Mammary epithelial cell (primary cell): ENCODE data around the gene GK2.

Source experiments
- EZH2 ChIP-seq: IDR thresholded peaks from 2 replicates; pipeline ENCODE4 v1.6.1; 2012; ENCODE audit warnings: low read length, inconsistent platforms, borderline replicate concordance
- TF ChIP-seq, protein P1 (sequence below), 2 donors: IDR thresholded peaks in 1 of 2; conservative IDR thresholded peaks in 1 of 2; 2 replicates each; pipeline ENCODE4 v1.5.1; 2011 to 2012; ENCODE audit warnings: inconsistent platforms in 2 of 2, low read length in 2 of 2, mild to moderate bottlenecking in 2 of 2, control low read depth in 1 of 2, low read depth in 1 of 2; ENCODE audit not compliant: insufficient read depth in 1 of 2; ENCODE audit errors: extremely low read depth in 1 of 2

DNA sequence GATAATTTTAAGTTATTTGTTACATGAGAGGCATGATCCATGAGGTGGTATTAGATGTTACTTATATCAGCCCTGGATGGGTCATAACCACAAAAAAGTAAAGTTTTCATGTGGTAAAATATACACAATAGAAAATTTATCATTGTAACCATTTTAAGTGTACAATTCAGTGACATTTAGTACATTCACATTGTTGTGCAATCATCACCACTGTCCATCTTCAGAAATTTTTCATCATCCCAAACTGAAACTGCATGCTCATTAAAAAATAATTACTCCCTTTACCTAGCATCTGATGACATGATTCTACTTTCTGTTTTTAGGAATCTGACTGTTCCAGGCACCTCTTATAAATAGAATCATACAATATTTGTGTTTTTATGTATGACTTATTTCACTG, 11.2 kb downstream of the GK2 start:
- TF ChIP-seq, protein P1, sequence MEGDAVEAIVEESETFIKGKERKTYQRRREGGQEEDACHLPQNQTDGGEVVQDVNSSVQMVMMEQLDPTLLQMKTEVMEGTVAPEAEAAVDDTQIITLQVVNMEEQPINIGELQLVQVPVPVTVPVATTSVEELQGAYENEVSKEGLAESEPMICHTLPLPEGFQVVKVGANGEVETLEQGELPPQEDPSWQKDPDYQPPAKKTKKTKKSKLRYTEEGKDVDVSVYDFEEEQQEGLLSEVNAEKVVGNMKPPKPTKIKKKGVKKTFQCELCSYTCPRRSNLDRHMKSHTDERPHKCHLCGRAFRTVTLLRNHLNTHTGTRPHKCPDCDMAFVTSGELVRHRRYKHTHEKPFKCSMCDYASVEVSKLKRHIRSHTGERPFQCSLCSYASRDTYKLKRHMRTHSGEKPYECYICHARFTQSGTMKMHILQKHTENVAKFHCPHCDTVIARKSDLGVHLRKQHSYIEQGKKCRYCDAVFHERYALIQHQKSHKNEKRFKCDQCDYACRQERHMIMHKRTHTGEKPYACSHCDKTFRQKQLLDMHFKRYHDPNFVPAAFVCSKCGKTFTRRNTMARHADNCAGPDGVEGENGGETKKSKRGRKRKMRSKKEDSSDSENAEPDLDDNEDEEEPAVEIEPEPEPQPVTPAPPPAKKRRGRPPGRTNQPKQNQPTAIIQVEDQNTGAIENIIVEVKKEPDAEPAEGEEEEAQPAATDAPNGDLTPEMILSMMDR (conservative IDR thresholded peaks at IDR 0.05 in 1 of 2, IDR thresholded peaks at IDR 0.05 in 1 of 2; ENCODE audit: extremely low read depth in 1 of 2, insufficient read depth in 1 of 2, low read depth in 1 of 2, low read length in 2 of 2): no peak
- TF ChIP-seq EZH2: no peak
